ENCODE measurements around the gene YJEFN3.

The YJEFN3 gene

DNA sequence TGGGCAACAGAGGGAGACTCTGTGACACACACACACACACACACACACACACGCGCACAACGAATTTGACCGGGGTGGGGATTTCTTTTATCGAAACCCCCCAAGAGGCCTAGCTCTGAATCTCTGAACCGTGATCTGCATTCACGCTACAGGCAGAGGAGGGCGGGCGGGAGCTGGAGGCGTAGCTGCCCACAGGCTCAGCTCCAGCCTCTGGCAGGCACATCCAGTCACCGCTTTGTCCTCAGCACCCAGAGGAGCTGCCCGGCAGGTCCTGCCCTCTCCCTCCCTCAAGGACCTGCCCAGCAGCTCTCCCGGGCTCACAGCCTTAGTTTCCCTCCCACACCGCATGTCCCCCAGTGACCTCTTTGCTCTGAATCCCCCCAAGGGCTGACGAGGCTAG lies 29.3 kb downstream of the YJEFN3 start:
- DNase-seq = no peak

DNA sequence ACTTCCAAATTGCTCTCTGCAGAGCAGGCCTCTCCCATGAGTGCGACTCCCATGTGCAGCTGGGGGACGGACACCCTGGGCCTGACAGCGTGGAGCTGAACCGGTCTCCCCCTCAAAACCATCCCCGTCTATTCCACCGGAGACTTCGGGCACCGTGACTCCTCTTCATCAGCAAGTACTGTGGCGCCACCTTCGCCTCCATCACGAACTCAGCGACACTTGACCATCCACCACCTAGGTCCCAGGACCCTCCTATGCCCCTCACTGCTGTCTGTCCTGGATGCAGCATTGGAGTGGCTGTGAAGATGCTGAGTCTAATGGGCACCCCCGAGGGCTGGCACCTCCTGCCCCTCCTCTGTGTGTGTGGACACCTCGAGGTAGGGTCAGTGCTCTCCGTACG lies 29.9 kb downstream of the YJEFN3 start:
- no peak for DNase-seq

DNA sequence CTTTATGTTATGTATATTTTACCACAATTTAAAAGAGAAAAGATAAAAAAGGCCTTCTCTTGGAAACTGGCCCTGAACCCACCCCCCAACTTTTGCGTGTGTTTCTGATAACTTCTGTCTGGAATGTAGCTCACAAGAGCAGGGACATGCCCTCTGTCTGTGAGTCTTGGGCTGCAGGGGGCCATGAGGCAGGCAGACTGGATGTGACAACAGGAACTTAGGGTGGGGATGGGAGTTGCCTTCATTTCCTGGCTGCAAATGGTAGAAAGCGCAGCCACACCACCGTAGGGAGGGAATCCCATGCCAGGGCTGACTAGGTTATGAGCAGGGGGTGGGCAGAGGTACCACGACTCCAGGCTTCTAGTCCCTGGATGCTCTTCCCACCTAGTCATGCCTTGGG lies 31.2 kb downstream of the YJEFN3 start:
- DNase-seq = no peak

DNA sequence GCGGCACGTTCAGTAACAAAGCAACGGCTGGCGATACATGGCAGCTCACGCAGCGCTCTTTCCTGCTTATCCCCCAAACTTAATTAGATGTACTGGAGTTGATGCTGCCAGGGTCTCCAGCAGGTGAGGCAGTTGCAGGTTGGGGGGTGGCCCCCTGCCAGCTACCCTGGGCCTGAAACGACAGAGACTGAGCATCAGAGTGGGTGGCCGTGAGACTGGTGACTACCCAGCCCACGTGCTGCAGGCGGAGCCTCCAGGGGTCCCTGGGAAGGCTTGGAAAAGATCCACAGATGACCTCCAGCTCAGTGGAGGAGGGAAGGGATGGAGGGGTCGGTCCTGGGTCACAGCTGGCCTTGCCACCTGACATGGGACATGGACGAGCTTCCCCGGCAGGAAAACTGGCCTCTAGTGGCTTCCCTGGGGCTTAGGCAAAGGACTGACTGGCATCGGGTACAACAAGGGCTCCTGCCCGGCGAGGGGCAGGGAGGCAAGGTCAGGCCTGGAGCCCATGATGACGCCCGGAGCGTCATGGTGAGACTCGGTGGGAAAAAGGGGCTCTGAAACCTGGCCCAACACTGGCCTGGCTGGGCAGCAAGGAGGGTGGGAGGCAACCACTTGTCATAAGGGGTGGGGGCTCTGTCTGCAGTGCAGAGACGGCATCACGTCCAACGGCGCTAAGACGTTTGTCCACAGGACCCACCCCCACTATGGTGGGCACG lies 33.4 kb downstream of the YJEFN3 start:
- no peak for DNase-seq

DNA sequence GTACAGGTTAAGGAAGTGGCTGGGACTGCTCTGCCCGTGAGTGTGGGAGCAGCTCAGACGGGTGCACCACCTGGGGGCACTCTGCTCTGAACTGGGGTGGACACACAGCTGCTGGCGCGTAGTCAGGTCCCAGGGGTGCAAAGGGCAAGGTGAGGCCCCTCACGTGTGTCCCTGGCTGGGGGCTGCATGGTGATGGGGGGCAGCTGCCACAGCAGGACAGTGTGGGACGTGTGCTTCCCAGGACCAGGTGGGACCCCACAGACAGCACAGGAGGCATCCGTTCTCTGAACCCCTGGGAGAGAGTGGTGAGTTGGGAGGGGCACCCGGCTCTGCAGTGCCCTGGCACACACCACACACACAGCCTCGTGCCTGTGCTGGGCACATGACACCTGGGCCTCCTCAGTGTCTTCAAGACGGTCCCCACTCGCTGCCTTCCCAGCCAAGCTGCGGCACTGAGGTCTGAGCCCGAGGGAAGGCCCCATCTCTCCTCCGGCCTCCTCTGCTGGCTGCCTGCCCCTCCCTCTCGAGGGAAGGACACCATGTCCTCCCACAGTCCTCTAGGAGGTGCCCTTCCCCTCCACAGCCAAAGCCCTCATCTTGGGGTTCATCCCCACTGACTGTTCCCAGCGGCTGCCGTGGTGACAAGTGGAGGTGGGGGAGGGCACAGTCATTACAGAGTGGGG lies 34.1 kb downstream of the YJEFN3 start:
- peak in 2 of 5 experiments; percentile 20 to 63 for DNase-seq

DNA sequence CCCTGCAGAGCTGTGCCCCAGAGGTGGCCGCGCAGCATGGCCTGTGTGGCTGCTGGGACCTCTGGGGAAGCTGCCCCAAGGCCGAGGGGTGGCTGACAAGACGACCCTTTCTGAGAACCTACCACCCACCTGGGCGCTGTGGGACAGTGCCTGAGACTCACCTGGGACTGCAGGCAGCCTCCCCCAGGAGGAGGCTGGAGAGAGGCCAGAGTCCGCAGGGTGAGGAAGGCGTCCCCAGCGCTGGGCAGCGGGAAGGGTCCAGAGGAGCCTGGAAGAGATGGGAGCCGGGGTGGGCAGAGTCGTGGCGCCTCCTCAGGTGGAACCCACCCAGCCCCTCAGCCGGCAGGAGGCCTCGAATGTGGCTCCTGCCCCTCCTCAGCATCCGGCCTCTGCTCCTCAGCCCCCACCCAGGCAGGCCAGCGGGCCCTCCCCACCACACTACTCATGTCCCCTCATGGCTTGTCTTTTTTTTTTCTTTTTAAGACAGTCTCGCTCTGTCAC lies 34.7 kb downstream of the YJEFN3 start:
- DNase-seq = no peak

DNA sequence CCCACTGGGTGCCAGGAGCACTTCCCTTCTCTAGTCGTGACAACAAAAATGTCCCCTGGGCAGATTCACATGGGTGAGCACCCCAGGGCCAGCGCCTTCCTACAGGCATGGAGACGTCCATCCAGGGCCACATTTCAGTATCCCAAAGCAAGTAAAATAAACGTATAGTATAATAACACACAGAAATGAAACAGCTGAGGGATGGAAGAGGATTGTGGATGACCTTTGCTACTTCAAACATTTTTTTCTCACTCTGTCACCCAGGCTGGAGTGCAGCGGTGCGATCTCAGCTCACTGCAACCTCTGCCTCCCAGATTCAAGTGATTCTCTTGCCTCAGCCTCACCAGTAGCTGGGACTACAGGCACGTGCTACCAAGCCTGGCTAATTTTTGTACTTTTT lies 37.6 kb downstream of the YJEFN3 start:
- DNase-seq = no peak

DNA sequence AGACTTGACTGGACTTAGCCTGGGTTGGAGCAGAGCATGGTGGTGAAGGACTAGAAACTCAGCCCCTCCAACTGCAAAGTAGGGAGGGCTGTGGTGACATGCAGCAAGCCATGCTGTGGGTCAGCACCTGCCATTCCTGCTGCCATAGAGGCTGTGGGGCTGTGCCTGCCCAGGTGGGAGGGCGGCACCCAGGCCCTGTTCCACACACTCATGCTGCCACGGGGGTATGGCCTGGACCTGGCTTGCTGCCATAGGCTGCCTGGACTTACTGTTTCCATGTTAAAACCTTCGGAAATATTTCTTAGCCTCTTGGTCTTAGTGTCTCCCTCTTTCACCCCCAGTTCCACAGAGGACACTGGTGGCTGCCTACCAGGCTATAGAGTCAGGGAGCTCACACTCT lies 38.7 kb downstream of the YJEFN3 start:
- no peak for DNase-seq

DNA sequence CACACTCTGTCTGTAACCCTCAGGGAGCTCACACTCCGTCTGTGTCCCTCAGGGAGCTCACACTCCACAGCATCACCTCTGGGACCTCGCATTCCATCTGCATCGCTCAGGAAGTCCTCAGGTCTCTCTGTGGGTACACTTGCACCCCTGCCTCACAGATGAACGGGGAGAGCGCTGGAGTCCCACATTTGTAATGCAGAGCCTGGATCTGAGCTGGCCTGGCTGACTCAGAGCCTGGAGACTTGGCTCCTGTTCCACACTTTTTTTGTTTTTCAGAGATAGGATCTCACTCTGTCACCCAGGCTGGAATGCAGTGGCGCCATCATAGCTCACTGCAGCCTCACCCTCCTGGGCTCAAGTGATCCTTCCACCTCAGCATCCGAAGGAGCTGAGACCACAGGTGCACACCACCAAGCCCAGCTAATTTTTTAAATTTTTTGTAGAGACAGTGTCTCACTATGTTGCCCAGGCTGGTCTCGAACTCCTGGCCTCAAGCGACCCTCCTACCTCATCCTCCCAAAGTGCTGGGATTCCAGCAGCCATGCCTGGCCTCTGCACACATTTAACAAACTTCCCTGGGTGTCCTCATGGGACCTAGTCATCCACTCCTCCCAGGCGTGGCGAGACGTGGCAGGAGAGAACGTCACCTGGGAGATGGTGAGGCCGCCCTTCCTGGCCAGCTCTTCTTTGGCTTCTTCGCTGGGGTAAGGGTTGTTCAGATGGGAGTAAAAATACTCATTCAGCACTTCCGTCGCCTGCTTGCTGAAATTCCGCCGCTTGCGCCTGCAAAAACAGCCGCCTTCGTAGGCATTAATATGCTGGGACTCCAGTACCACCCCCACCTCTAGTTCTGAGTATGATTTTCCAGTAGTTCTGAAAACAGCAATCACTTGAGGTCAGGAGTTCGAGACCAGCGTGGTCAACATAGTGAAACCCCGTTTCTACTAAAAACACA lies 40.4 kb downstream of the YJEFN3 start:
- DNase-seq = no peak

DNA sequence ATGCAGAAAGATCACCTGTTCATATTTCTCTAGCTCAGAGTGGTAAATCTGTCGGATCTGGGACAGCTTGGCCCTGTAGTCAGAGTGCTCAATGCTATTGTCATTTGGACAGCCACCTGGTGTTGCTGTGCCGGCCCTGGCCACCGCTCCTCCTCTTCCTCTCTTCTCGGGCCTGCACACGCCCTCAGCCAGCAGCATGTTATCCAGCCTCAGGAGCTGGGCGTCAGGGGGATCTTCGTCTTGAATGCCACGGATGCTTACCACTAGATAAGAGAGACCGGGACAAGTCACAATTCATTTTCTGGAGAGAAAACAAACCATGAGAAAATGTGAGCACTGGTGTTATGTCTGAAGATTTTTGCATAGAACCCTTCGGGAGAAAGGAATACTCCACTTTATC lies 41.9 kb downstream of the YJEFN3 start:
- DNase-seq = no peak

DNA sequence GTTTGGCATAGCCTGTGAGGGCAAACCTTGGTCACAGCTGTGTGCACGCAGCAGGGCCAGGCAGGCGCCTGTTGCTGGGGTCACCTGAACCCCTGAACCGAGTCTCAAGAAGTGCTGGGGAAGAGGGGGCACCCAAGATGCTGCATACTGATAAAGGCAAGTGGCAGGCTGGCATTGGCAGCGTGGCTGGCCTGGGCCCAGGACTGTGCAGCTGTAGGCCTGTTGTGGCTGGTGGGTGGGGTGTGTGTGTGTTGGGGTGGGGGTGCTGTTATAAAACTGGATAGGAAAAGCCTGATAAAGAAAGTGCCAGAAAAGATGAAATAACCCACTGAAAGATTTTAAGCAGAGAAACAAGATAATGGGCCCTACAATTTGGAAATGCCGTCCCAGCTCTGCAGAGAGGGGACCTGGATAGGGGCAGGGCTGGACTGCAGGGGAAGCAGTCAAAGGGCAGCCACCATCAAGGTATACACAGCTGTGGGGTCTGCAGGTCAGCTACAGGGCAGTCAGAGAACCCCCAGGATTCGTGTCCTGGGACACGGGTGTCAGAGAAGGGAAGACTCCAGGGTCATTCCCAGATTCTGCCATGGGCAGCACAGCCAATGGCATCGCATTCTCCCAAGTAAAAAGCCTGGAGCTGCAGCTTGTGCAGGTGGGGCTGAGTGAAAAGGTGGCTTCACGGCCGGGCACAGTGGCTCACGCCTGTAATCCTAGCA lies 42.5 kb downstream of the YJEFN3 start:
- DNase-seq = no peak

DNA sequence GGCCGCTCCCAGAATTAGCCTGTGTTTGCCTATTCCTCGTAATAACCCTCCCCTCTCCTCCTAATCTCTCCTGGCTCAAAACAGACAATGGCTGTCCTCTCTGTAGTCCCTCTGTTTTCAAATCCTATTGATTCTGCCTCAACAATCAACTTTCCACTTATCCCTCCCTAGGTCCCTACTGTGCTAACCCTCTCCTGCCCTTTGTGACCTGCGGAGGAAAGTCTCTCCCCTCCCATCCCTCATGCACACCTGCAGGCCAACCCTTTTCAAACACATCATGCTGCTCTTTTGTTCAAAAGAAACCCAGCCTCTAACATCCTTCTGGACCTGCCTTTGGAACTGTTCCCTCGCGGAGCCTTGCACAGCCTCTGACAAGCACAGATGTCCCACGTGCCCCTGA lies 46.7 kb downstream of the YJEFN3 start:
- DNase-seq = no peak

DNA sequence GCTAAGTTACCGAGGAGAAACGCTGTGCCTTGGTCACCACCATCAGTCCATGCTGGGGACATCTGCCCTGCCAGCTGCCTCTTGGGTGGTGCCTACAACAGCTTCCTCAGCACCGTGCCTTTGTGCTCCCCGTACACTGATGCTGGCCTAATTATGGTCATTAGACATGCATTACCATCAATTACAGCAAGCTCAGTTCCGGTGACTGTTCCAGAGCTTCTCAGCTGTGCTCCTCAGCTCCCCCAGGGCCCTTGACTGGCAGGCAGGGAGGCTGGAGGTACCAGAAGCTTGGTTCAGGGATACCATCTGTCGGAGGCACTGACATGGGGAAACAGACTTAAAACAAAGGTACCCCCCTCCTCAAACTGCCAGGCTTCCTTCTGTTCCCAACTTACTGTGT lies 49.5 kb downstream of the YJEFN3 start:
- DNase-seq = no peak

DNA sequence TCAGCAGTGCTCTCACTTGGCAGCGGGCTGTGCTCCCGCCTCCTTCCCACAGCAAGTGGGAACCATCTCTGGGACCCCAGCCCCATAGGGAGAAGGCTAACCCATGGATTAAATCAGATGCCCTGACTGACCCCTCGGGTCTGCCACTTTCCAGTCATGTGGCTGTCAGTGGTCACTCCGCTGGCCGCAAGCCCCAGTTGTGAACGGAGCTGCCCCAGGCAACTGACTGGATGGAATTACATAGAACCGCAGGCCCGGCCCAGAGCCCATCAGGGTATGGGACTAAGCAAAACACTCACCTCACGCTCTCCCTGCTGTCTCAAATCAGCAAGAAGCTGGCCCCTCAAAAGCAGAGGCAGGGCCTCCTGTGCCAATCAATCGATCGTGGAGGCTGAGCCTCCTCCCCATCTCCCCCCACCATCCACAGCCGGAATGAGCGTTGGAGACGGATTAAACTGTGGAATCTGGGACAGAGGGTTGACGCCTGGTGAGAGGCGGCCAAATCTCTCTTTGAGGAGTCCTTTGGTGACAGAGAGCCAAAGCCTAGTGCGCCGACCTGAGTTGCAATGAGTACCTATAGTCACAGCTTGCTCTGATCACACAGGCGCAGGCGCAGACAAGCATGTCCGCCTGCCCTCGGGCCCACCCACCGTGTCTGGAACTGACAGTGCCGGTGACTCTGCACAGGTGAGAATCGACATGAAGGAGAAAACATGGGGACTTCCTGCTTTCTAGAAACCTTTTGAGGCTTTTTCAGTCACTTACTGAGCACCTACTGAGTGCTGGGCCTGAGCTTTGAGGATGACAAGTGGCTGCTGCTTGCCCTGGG lies 51.0 kb downstream of the YJEFN3 start:
- no peak for DNase-seq

DNA sequence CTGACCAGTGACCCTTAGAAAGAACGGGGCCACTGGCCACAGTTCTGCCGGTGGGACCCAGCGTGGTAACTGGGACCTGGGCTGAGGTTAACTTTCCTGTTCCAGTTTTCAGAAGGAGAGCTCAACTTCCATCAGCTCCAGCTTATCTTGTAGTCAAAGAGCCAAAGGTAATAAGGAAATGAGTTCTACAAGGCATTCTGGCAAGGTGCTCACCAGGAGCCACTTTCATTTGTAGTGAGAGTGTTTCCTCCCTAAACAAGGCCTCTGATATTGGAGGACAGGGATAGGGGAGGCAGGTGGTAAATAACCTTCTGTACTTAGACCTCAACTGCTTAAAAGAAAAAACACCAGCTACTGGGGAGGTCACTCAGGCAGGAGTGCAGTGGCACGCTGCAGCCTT lies 51.7 kb downstream of the YJEFN3 start:
- no peak for DNase-seq

DNA sequence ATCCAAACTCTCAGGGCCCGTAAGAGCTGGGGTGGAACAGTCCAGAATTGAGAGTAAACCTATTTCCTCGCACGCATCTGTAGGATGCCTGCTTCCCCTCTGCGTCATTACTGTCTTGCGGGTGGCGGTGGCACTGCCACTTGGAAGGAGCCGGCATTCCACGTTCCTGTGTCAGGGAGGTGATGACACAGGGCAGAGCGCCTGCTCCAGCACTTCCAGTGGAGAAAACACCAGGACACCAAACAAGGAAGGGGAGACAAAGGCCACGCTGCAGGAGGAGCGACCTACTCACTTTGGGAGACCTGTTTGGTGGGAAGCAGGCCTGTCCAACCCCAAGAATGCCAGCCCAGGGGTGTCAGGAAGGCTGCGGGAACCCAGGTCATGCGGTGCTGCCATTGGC lies 52.7 kb downstream of the YJEFN3 start:
- no peak for DNase-seq

DNA sequence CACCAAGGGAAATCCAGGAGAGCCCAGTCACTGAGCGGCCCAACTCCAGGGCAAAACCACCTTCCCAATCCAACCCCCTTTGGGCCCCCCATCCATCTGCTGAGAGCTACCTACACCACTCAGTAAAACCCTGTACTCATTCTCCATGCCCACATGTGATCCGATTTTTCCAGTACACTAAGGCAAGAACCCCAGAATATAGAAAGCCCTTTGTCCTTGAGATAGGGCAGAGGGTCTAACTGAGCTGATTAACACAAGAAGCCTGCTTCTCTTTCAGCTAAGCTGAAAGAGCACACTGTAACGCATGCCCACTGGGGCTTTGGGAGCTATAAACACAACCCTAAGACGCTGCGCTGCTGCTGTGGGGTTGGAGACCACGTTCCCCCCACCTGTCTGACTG lies 53.8 kb downstream of the YJEFN3 start:
- no peak for DNase-seq

DNA sequence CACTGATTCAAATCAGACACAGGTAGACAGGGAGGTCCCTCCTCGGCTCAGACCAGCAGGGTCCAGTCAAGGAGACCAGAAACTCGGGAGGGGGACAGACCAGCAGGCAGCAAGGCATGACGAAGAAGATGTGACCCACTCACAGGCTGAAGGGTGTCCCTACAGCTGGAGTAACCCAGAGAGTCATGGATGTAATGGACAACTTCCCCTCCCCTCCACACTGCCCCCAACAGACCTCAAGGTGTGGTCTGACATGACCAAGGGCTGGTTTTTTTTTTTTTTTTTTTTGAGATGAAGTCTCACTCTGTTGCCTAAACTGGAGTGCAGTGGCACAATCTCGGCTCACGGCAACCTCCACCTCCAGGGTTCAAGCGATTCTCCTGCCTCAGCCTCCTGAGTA lies 55.6 kb downstream of the YJEFN3 start:
- DNase-seq = no peak
